Osteocyte (in vitro differentiated cells): ENCODE measurements around the gene CLDN24. TPM values are rescaled to one million over a fixed set of nuclear protein-coding genes. Genes with fewer than 3 reads are reported as not detected.

Experiments used
- DNase-seq: peaks from one replicate; pipeline ENCODE4 v3.0.0; 2021; ENCODE audit warnings: mixed read lengths; ENCODE audit not compliant: unreplicated experiment; ENCODE audit errors: extremely low spot score
- H3K27ac Mint-ChIP-seq: one replicate; pipeline ENCODE4 v1.8.0; 2021; ENCODE audit warnings: mild to moderate bottlenecking, mixed read lengths; ENCODE audit not compliant: unreplicated experiment
- H3K27me3 Mint-ChIP-seq: one replicate; pipeline ENCODE4 v1.8.0; 2021; ENCODE audit warnings: mixed read lengths; ENCODE audit not compliant: unreplicated experiment
- H3K36me3 Mint-ChIP-seq: one replicate; pipeline ENCODE4 v1.8.0; 2021; ENCODE audit warnings: mixed read lengths; ENCODE audit not compliant: unreplicated experiment
- H3K4me1 Mint-ChIP-seq: one replicate; pipeline ENCODE4 v1.8.0; 2021; ENCODE audit warnings: mixed read lengths; ENCODE audit not compliant: unreplicated experiment
- H3K4me3 Mint-ChIP-seq: one replicate; pipeline ENCODE4 v1.8.0; 2021; ENCODE audit warnings: mild to moderate bottlenecking, moderate library complexity, mixed read lengths; ENCODE audit not compliant: unreplicated experiment
- H3K9me3 Mint-ChIP-seq: one replicate; pipeline ENCODE4 v1.8.0; 2021; ENCODE audit warnings: mixed read lengths; ENCODE audit not compliant: unreplicated experiment
- CTCF ChIP-seq: fragments of 200-600 bp; sonication (generic); IDR thresholded peaks from 2 replicates; pipeline ENCODE4 v1.5.0; 2021; ENCODE audit warnings: antibody characterized with exemption, mild to moderate bottlenecking, moderate library complexity
- total RNA-seq: library from RNA; stranded (reverse); gene quantifications from 2 replicates; pipeline ENCODE4 v1.2.1, GENCODE V29; 2021

The CLDN24 gene
- total RNA-seq, 1 donor from 2014 or later = not detected

GRCh38 chr4:183297675-183298074, 24.6 kb downstream of the CLDN24 start:
- H3K4me3 Mint-ChIP-seq = no peak overlapping the region
- H3K27me3 Mint-ChIP-seq = no peaks in the 10 kb centered on the region
- H3K4me1 Mint-ChIP-seq = peaks cover 5% of the 10 kb centered on the region
- peaks cover 38% of the 10 kb centered on the region for H3K36me3 Mint-ChIP-seq
- H3K27ac Mint-ChIP-seq = no peak overlapping the region
- no peaks in the 10 kb centered on the region for H3K9me3 Mint-ChIP-seq
- DNase-seq = no peak
- no peak for TF ChIP-seq CTCF

GRCh38 chr4:183295711-183296110, 26.5 kb downstream of the CLDN24 start:
- Mint-ChIP-seq H3K27me3 (no peaks in the 10 kb centered on the region), H3K4me1 (peaks cover 5% of the 10 kb centered on the region), H3K9me3 (no peaks in the 10 kb centered on the region), H3K27ac (no peak overlapping the region), H3K36me3 (peaks cover 46% of the 10 kb centered on the region), H3K4me3 (no peak overlapping the region)
- DNase-seq = no peak
- TF ChIP-seq CTCF = no peak

- Mint-ChIP-seq H3K9me3 (no peaks in the 10 kb centered on the region), H3K36me3 (peaks cover 64% of the 10 kb centered on the region), H3K4me1 (peaks cover 5% of the 10 kb centered on the region), H3K4me3 (no peak overlapping the region), H3K27me3 (no peaks in the 10 kb centered on the region), H3K27ac (no peak overlapping the region)
- TF ChIP-seq CTCF = no peak
- DNase-seq = no peak
Measured at GRCh38 chr4:183291070-183291469, 31.2 kb downstream of the CLDN24 start.

- Mint-ChIP-seq H3K9me3 (no peaks in the 10 kb centered on the region), H3K4me3 (no peak overlapping the region), H3K4me1 (no peaks in the 10 kb centered on the region), H3K36me3 (peaks cover 60% of the 10 kb centered on the region), H3K27me3 (no peaks in the 10 kb centered on the region), H3K27ac (no peak overlapping the region)
- TF ChIP-seq CTCF = no peak
- no peak for DNase-seq
Measured at GRCh38 chr4:183289688-183290087, 32.5 kb downstream of the CLDN24 start.

GRCh38 chr4:183288955-183289354, 33.3 kb downstream of the CLDN24 start:
- Mint-ChIP-seq H3K4me1 (no peaks in the 10 kb centered on the region), H3K27me3 (no peaks in the 10 kb centered on the region), H3K4me3 (no peak overlapping the region), H3K36me3 (peaks cover 58% of the 10 kb centered on the region), H3K9me3 (no peaks in the 10 kb centered on the region), H3K27ac (no peak overlapping the region)
- no peak for TF ChIP-seq CTCF
- no peak for DNase-seq
